H1 (cell line): Measurements from ENCODE around the gene INHA. TPM values are rescaled to one million over a fixed set of nuclear protein-coding genes. Genes with fewer than 3 reads are reported as not detected.

Source experiments
- SP2 ChIP-seq: IDR thresholded peaks from 2 replicates; pipeline ENCODE4 v1.6.1; 2012; ENCODE audit warnings: mild to moderate bottlenecking, low read length, inconsistent platforms
- polyA plus RNA-seq, 7 experiments: library from polyadenylated mRNA; depleted of rRNA in 3 of 7; stranded (reverse) in 5 of 7; unstranded in 2 of 7; fragments of >200 nt in 5 of 7; fragments of 200-250 nt in 2 of 7; gene quantifications; 1 replicate in 5 of 7; 2 replicates in 1 of 7; 4 replicates in 1 of 7; pipeline versions ENCODE4 v1.2.1 to v1.2.3, GENCODE V29; 2011 to 2013; ENCODE audit warnings: missing spikeins in 2 of 7, mixed read lengths in 2 of 7
- total RNA-seq: library from RNA; stranded (reverse); fragmentation: NEBNext Ultra II Directional; extraction: Animal tissue kit (Norgen Biotek cat#: 25700); gene quantifications from 2 replicates; pipeline ENCODE4 v1.2.1, GENCODE V29; 2021
- TF ChIP-seq, protein P1 (sequence below): fragments of 300-600 bp; sonication (generic); IDR thresholded peaks from 2 replicates; pipeline ENCODE4 v1.7.1; 2012; ENCODE audit warnings: low read length, moderate library complexity, mild to moderate bottlenecking, inconsistent platforms; ENCODE audit not compliant: insufficient replicate concordance

The INHA gene
- total and polyA plus RNA-seq, 2 of the 8 experiments (the other 6 are each of a cell fraction or from before 2014, with no cell fraction given) = 0.65 to 2.7 TPM

DNA sequence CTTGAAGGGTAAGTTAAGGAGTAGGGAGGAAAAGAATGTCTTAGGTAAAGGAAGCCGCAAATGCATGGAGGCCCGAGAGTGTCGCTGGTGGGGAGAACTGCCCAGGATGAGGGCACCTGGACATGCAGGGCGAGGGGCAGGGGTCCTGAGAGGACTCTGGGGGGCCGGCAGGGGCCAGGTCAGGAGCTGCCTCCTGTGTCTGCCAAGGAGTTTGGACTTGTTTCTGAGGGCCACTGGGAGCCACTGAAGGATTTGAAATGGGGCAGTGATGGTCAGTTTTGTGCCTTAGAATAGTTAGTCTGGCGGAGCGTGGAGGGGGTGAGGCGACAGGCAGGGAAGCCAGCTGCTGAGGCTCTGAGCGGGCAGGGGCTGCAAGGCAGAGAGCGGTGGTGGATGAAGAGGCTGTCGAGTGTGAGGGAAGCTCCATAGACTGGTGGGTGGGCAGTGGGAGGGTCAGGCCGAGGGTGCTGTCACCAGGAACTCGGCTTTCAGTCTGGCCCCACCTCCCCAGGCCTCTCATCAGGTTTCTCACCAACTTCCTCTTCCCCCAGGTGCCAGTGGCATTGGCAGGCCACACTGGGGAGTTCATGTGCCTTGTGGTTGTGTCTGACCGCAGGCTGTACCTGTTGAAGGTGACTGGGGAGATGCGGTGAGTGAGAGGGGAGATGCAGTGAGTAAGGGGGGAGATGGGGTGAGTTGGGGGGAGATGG is 40.6 kb downstream of the INHA start (continued):
- TF ChIP-seq, protein P1, sequence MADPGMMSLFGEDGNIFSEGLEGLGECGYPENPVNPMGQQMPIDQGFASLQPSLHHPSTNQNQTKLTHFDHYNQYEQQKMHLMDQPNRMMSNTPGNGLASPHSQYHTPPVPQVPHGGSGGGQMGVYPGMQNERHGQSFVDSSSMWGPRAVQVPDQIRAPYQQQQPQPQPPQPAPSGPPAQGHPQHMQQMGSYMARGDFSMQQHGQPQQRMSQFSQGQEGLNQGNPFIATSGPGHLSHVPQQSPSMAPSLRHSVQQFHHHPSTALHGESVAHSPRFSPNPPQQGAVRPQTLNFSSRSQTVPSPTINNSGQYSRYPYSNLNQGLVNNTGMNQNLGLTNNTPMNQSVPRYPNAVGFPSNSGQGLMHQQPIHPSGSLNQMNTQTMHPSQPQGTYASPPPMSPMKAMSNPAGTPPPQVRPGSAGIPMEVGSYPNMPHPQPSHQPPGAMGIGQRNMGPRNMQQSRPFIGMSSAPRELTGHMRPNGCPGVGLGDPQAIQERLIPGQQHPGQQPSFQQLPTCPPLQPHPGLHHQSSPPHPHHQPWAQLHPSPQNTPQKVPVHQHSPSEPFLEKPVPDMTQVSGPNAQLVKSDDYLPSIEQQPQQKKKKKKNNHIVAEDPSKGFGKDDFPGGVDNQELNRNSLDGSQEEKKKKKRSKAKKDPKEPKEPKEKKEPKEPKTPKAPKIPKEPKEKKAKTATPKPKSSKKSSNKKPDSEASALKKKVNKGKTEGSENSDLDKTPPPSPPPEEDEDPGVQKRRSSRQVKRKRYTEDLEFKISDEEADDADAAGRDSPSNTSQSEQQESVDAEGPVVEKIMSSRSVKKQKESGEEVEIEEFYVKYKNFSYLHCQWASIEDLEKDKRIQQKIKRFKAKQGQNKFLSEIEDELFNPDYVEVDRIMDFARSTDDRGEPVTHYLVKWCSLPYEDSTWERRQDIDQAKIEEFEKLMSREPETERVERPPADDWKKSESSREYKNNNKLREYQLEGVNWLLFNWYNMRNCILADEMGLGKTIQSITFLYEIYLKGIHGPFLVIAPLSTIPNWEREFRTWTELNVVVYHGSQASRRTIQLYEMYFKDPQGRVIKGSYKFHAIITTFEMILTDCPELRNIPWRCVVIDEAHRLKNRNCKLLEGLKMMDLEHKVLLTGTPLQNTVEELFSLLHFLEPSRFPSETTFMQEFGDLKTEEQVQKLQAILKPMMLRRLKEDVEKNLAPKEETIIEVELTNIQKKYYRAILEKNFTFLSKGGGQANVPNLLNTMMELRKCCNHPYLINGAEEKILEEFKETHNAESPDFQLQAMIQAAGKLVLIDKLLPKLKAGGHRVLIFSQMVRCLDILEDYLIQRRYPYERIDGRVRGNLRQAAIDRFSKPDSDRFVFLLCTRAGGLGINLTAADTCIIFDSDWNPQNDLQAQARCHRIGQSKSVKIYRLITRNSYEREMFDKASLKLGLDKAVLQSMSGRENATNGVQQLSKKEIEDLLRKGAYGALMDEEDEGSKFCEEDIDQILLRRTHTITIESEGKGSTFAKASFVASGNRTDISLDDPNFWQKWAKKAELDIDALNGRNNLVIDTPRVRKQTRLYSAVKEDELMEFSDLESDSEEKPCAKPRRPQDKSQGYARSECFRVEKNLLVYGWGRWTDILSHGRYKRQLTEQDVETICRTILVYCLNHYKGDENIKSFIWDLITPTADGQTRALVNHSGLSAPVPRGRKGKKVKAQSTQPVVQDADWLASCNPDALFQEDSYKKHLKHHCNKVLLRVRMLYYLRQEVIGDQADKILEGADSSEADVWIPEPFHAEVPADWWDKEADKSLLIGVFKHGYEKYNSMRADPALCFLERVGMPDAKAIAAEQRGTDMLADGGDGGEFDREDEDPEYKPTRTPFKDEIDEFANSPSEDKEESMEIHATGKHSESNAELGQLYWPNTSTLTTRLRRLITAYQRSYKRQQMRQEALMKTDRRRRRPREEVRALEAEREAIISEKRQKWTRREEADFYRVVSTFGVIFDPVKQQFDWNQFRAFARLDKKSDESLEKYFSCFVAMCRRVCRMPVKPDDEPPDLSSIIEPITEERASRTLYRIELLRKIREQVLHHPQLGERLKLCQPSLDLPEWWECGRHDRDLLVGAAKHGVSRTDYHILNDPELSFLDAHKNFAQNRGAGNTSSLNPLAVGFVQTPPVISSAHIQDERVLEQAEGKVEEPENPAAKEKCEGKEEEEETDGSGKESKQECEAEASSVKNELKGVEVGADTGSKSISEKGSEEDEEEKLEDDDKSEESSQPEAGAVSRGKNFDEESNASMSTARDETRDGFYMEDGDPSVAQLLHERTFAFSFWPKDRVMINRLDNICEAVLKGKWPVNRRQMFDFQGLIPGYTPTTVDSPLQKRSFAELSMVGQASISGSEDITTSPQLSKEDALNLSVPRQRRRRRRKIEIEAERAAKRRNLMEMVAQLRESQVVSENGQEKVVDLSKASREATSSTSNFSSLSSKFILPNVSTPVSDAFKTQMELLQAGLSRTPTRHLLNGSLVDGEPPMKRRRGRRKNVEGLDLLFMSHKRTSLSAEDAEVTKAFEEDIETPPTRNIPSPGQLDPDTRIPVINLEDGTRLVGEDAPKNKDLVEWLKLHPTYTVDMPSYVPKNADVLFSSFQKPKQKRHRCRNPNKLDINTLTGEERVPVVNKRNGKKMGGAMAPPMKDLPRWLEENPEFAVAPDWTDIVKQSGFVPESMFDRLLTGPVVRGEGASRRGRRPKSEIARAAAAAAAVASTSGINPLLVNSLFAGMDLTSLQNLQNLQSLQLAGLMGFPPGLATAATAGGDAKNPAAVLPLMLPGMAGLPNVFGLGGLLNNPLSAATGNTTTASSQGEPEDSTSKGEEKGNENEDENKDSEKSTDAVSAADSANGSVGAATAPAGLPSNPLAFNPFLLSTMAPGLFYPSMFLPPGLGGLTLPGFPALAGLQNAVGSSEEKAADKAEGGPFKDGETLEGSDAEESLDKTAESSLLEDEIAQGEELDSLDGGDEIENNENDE = no peak
- no peak for TF ChIP-seq SP2
